ENCODE measurements around the gene NUP98.

The NUP98 gene

DNA sequence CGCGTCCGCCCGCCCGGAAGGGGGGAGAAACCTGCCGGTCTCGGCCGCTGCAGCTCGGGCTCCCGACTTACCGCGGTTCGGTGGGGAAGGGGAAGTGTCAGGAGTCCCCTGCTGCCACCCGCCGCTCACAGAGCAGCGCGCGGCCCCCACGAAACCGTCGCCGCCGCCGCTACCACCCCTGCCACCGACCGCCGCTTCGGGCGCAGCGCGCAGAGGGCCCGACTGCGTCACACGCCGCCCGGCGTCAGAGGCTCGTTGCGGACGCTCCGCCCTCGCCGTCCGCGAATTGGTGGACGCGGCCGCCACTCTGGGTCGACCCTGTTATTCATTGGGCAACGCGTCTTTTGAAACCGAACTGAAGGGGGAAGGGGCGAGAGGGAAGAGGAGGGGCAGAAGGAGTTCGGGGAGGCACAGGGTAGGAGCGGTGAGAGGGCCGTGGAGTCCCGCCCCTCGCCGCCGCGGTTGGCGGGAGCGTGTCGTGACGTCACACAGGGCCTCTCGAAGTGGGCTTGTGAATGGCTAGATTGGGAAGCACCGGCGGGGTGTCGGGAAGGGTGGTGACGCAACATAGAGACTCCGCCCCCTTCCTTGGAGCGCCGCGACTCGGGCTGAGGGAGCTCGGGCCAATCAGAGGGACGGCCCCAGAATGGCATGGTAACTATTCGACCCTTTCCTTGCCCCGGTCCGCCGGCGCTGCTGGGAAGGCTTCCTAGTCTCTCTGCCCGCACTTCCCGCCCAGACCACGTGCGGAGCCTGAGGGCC lies at the start of gene NUP98:
TSS of gene NUP98 (minus strand) at position 226 of the 762 bp plus-strand sequence. CDS start 15,437 bp downstream, outside the sequence.
- DNase-seq (ENCODE audit: low read depth in 1 of 2, low spot score in 1 of 2): peak; percentile 99 to 100

DNA sequence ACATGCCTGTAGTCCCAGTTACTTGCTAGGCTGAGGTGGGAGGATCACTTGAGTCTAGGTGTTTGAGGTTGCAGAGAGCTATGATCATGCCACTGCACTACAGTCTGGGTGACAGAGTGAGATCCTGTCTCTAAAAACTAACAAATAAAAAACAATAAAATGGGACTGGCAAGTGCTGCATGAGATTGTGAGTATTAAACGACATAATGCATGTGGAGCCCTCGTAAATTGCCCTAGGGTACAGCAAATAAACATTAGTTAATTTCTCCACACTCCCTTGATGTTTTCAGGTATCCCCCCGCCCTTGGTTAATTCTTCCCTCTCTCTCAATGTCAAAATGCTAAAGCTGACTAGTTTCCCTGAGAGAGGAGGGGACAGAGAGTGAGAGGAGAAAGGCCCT lies 48.3 kb upstream of the NUP98 start:
- no peak for DNase-seq (ENCODE audit: low read depth in 1 of 2, low spot score in 1 of 2)

DNA sequence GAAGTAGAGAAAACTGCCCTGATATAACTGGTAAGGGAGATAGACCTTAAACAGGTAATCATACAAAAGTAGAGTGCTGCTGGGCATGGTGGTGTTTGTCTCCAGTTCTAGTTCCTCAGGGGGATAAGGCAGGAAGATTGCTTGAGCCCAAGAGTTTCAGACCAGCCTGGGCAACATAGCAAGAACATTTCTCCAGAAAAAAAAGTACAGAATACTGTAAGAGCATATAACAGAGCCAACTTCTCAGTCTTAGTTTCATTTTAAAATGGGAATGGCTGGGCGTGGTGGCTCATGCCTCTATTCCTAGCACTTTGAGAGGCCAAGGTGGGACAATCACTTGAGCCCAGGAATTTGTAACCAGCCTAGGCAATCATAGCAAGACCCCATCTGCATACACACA lies 47.9 kb upstream of the NUP98 start:
- DNase-seq (ENCODE audit: low read depth in 1 of 2, low spot score in 1 of 2): no peak

DNA sequence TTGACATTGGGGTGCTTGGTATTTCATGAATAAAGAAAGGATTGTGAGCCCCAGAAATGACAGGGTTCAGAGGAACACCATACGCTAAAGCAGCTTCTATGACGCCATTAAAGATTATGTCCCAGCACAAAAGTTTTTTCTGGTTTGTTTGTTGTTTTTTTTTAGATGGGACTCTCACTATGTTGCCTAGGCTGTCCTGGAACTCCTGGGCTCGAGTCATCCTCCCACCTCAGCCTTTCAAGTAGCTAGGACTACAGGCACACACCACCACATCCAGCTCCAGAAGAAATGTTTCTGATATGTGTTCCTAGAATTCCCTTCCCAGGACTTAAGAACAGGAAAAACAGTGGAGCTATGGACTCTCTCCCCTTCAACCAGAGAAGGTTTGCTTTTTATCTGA lies 46.0 kb upstream of the NUP98 start:
- DNase-seq (ENCODE audit: low read depth in 1 of 2, low spot score in 1 of 2): no peak

DNA sequence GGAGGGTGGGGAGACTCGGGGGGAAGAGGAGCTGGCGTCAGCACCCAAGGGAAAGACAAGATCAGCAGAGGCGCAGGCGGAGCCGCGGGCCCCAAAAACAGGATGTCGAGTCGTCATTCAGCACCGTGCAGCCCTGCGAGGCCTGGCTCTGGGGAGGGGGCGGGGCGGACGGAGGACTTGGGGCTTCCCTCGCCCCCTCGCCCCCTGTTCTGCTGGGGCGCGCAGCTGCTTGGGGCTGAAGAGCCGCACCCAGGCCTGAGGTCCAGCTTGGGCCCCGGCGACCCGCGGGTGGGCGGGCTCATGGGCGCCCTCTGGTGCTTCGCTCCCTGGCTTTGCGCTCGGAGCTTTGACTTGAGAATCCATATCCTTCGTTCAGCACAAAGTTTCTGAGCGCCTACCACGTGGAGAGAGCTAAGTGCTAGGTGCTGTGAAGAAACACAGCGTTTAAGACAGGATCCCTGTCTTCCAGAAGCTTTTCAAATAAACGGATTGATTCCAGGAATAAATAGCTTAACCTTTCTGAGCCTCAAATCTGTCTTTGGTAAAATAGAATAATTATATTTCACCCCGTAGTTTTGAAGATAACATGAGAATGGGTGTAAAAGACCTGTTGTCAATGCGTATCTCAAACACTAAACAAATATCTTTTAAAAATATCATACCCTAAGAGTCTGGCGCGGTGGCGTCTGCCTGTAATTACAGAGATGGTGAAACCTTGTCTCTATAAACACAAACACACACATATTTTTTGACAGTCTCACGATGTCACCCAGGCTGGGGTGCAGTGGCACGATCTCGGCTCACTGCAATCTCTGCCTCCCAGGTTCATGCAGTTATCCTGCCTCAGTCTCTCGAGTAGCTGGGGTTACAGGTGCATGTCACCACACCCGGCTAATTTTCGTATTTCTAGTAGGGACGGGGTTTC lies 44.3 kb upstream of the NUP98 start:
- peak; percentile 83 to 92 for DNase-seq (ENCODE audit: low read depth in 1 of 2, low spot score in 1 of 2)

DNA sequence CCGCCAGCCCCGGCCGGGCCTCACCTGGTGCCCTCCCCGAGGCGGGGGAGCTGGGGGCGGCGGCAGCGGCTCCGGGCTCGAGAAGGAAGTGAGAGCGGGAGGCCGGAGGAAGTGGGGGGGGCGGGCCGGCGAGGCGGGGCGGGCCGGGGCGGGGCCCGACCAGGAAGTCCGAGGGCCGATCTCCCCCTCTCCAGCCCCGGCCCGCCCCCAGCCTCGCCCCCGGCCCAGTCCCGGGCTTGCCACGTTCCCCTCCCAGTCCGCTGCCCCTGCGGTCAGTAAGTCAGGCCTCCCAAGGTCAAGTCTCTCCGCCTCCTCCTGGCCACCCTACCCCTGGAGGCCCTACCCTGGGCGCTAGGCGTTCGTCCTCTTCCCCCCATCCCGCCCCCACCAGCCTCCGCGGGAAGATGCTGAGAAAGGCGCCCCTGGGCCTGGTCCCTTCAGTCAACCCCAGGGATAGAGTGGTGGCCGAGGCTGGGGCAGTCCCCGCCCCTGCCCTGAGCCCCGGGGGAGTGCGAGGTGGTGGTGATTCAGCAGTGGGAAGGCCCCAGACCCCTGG lies 43.6 kb upstream of the NUP98 start, which contains the start of gene RHOG:
TSS of gene RHOG (minus strand) at position 90 of the 556 bp plus-strand sequence. CDS start 12,821 bp downstream, outside the sequence.
- no peak for DNase-seq (ENCODE audit: low read depth in 1 of 2, low spot score in 1 of 2)

DNA sequence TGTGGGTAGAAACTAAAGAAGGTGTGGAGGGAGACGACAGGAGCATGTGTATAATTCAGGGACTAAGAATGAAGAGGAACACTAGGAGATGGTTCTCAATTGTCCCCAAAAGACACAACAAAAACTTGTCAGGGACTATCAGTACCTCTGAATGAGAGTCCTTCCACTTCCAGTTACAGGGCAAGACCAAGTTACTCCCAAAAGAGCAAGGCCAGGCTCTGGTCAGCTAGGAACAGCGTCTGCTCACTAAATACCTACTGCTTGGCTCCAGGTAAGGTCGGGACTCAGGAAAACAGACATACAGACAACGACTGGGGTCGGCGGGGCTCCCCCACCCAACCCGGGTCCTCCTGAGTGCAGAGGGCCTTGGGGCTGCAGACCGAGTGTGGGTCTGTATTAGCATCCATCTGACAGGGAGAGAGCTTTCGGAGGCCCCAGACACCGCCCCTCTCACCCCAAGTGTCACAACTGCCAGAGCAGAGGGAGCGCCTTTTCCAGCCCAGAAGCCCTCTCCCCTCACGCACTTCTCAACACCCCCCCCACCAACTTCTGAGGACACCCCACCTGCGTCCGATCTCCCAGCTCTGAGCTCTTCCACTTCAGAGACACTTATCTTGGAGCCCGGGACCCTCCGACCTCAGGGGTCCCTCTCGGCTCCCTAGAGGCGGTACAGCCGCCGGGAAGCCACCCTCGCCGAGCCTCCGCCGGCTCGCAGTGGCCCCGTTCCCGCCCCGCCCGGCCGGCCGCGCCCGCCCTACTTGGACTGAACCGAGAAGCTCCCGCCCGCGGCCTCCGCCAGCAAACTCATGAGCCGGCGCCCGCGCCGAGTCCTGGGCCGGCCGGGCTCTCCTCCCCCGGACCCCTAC lies 42.9 kb upstream of the NUP98 start:
- peak in 1 of 2 donors; percentile 19 for DNase-seq (ENCODE audit: low read depth in 1 of 2, low spot score in 1 of 2)

DNA sequence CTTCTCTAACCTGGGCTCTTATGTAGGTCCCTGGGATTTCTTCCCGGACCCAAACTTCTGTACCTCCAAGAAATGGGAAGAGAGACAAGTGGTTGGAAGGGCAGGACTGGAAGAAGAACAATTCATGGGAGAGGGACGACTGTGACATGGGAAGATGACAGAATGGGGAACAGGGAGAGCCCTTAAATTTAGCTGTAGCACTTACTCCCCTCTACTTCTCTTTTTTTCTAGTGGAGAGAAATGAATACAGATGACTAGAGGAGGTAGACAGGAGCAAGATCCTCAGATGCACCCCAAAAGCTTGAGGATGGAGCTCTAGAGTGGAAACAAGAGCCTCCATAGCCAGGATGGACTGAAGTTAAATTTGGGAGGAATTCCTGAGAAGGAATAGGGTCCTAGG lies 41.1 kb upstream of the NUP98 start:
- no peak for DNase-seq (ENCODE audit: low read depth in 1 of 2, low spot score in 1 of 2)

DNA sequence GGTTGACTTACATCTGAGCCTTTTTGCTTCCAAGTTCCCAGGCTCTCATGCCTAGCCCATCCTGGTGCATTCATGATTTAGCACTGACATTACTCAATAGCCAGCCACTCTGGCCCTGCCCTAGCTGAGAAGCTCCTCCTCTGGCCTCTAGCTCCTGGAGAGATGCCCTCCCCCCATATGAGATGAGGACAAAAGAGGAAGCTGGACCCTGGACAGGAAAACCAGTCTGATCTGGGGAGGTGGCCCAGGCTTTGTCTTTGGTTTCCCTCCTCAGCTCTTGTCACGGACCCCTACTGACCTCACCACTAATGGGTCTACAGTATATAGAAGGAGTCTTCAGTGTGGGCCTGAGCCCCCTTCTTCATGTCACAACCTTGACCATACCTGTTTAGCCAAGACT lies 40.4 kb upstream of the NUP98 start:
- DNase-seq (ENCODE audit: low read depth in 1 of 2, low spot score in 1 of 2): no peak

DNA sequence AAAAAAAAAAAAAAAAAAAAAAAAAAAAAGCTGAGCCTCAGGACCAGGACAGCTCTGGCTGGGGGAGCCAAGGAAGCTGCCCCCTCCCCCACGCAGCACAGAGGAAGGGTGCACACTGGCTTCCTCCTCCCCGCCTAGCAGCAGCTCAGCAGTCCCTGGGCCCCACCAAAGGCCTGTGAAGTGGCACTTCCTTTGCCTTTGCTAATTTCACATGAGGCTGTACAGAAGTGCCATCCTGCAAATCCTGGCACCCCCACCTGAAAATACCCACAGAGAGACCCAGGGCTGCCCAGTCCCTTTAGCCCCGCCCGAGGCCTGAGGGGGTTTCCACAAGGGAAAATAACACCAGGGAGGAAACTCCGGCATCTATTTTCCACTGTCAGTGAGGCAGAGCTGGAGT lies 39.5 kb upstream of the NUP98 start:
- DNase-seq (ENCODE audit: low read depth in 1 of 2, low spot score in 1 of 2): peak; percentile 25 to 30

DNA sequence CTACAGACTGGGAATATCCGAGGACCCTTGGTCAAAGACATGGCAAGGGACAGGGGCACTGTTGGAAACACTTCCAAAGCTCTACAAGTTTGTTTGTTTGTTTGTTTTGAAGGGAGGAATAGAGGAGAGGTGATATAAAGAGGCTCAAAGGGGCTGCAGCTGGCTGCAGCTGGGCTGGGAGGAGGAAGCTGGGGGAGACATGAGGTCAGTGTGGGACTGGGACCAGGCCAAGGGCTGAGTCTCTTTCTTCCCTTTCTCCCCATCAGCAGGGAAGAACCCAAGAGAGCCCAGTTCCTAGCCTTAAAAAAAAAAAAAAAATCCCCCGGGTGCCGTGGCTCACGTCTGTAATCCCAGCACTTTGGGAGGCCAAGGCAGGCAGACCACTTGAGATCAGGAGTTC lies 38.4 kb upstream of the NUP98 start:
- DNase-seq (ENCODE audit: low read depth in 1 of 2, low spot score in 1 of 2): no peak

DNA sequence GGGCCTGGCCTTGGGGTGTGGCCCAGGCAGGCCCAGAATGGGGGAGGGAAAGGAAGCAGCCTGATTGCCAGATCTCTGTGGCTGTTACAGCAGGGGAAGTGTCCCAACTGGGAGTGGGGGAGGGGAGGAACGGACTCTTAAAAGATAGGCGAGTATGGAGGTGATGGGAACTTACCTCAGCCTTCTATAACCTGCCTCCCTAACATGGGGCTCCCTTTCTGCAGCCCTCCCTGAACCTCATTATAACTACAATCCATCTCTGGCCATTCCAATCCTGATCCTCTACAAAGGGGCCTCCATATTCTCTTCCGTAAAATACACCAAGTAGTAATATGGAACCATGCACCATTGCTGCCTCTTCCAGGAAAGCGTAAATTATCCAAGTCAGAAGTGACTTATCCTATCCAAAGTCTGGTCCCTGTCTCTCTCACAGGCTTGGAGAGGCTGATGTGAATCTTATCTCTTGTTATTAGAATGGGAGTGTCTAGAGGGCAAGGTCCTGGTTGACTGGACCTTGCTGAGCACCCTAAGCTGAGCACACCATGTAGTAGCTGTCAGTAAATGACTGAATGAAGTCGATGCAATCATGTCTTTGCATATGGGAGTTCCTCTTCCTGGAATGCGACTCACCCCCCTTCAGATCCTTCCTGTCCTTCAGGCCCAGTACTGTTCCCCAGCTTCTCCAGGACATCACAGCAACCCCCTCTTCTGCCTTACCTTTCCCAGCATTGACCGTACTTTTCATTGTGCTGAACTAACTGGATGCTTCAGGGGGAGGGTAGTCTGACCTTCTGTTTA lies 37.5 kb upstream of the NUP98 start:
- DNase-seq (ENCODE audit: low read depth in 1 of 2, low spot score in 1 of 2): no peak

DNA sequence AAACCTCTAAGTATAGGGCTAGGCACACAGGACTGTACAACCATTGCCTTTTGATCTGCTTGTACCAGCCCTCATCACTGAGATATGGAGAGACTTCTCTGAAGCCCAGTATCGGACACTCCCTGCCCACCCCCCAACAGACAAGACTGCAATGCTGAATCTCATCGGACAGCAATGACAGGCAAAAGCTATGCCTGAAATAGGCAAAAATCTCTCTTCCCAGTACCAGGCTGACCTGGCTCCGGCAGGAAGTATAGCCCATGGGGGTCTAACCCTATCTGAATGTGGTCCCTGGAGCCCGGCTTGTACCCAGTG lies 37.0 kb upstream of the NUP98 start:
- no peak for DNase-seq (ENCODE audit: low read depth in 1 of 2, low spot score in 1 of 2)

DNA sequence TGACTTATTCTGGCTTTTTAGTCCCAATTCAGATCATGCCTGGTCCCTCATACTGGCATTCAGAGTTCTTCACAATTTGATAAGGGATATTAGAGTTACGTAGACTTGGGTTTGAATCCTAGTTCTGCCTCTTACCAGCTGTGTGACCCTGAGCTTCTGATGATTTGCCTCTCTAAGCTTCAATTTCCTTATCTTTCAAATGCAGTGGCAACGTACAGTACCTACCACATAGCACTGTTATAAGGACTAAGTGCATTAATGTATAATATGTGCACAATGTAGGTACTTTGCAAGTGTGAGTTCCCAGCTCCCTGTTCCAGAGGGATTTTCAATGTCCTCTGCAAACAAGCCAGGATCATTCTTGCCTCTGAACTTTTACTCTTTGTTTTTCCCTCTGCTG lies 36.1 kb upstream of the NUP98 start:
- DNase-seq (ENCODE audit: low read depth in 1 of 2, low spot score in 1 of 2): no peak

DNA sequence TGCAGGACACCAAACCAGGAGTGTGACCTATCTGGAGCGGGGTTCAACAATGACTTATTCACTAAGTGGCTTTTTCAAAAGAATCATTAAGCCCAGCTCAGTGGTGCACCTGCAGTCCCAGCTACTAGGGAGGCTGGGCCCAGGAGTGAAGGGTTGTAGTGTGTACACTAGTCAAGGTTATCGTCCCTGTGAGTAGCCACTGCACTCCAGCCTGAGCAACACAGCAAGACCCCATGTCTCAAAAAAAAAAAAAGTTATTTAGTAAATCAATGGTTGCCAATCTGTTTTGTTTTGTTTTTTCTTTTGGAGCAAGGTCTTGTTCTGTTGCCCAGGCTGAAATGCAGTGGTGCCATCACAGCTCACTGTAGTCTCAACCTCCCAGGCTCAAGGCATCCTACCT lies 35.5 kb upstream of the NUP98 start:
- DNase-seq (ENCODE audit: low read depth in 1 of 2, low spot score in 1 of 2): no peak

DNA sequence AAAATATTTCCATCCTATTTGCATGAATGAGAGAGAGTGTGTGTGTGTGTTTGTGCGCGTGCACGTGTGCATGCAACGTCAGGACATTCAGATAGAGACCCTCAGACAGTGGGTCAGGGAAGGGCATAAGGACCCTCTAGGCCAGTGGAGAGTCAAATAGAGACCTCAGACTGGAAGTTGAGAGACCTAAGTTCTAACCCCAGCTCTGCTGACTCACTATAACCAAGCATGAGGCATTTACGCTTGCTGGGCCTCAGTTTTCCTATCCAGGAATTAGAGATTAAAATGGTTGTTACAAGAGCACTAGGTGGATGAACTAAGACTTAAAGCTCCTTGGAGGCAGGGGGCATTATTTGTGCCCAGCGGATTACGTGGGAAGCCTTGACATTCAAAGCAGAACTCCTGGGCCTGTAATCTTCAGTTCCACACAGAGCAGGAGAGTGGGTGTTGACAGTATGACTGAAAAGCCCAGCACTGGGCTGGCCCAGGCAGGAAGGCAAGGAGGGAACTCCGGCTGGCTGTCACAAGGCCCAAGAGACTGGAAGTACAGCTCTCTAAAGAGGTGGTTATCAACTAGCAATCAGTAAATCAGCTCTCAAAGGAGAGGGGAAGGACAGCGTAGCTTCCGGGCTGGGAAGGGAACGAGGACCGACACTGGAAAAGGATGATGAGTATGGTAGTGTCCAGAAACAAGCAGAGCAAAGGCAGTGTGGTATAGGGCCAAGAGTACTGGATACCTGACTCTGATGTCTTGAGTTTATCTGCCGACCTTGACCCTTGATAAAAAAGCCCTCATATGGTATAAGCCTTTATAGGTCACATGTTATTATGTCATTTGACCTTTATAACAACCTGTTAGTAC lies 34.3 kb upstream of the NUP98 start:
- DNase-seq (ENCODE audit: low read depth in 1 of 2, low spot score in 1 of 2): no peak

DNA sequence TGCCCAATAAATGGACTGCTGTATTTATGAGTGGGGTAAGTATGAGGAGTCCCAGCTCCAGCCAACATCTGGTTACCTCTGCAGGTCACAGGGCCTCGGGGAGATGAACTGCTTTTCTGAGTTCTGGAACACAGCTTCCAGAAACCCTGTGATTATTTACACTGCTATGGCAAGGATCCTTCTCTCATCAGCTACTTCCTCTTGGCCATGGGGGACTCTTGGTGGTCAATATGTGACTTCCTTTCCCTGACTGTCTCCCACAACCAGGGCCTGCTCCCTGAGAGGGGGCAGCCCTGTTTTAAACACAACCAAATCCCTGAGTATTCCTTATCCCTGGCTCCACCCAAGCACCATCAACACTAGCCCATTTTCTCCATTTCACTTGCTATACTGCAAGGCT lies 33.4 kb upstream of the NUP98 start:
- DNase-seq (ENCODE audit: low read depth in 1 of 2, low spot score in 1 of 2): no peak

DNA sequence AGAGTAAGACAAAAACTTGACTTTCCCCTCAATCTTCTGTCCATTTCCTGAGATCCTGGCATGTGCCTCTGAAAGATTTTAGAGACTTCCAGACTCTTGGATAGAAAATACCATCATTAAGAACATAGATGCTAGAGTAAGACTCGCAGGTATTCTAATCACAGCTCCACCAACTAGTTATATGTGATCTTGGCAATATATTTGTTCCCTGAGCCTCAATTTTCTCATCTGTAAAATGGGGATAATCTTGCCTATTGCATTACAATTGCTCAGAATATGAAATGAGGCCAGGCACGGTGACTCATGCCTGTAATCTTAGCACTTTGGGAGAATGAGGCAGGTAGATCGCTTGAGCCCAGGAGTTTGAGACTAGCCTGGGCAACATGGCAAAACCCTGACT lies 32.7 kb upstream of the NUP98 start:
- no peak for DNase-seq (ENCODE audit: low read depth in 1 of 2, low spot score in 1 of 2)

DNA sequence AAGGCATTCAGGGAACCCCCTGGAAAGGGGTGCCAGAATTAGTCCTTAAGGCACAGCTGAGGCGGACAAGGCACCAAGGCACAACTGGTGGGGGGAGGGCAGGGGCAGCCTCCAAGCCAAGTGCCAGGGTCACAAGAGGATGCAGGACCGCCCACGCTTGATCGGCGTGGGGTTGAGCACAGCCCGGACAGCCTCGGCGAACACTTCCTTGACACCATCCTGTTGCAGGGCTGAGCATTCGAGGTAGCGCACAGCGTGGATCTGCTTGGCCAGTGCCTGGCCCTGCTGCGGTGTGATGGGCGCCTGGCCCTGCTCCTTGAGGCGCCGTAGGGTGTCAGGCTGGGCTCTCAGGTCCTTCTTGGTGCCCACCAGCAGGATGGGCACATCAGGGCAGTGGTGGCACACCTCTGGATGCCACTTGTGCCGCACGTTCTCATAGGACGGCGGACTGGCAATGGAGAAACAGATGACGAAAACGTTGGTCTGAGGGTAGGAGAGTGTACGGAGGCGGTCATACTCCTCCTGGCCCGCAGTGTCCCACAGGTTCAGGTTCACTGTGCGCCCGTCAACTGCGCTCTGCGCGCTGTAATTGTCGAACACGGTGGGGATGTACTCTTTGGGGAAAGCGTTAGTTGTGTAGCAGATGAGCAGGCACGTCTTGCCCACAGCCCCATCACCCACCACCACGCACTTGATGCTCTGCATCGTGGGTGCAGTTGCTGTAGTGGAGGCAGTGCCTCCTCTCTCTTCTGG lies 30.3 kb upstream of the NUP98 start:
- no peak for DNase-seq (ENCODE audit: low read depth in 1 of 2, low spot score in 1 of 2)

All from activated T-helper 1 cell treated with anti-CD3 and anti-CD28 coated beads, Interleukin-2, amount 50 U/mL, for 16 hours (primary cell).